ENCODE results near the gene TBX15.

DNA sequence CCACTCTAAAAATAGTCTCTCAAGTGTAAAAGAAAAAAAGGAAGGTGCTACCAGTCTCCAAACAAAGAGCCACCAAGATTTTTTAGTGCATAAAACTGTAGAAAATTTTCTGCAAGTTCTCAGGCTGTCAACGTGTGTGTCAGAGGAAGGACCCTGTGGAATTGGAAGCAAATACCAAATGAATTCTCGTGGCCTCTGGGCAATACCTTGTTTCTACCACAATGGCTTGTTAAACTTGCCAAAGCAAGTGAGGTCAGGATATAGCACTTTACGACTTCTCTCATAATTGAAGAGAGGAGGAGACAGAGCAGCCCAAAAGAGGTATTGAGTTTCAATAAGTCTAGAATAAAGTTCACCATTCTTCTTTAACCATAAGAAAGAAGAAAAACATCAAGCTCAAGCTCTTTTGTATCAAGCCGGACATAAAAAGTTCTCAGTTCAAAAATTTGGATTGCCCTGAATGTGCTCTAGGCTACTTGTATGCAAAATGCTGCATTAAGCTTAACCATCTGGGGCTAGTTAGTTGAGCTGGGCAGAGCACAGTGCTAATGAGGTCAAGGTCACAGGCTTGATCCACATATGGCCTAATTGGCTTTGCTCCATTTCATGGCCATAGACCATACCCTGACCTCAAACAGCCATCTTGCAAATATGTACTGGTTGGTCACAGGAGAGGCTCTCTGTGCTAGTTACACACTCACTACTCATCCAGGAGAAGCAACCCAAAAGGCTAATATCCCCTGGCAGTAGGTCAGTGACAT lies 60.5 kb downstream of the TBX15 start:
- TF ChIP-seq, protein P1, sequence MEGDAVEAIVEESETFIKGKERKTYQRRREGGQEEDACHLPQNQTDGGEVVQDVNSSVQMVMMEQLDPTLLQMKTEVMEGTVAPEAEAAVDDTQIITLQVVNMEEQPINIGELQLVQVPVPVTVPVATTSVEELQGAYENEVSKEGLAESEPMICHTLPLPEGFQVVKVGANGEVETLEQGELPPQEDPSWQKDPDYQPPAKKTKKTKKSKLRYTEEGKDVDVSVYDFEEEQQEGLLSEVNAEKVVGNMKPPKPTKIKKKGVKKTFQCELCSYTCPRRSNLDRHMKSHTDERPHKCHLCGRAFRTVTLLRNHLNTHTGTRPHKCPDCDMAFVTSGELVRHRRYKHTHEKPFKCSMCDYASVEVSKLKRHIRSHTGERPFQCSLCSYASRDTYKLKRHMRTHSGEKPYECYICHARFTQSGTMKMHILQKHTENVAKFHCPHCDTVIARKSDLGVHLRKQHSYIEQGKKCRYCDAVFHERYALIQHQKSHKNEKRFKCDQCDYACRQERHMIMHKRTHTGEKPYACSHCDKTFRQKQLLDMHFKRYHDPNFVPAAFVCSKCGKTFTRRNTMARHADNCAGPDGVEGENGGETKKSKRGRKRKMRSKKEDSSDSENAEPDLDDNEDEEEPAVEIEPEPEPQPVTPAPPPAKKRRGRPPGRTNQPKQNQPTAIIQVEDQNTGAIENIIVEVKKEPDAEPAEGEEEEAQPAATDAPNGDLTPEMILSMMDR (optimal IDR thresholded peaks at IDR 0.05 in 1 of 3, IDR thresholded peaks at IDR 0.05 in 1 of 3, conservative IDR thresholded peaks at IDR 0.05 in 1 of 3; ENCODE audit: extremely low read depth in 1 of 3, insufficient read depth in 2 of 3, low read length in 3 of 3): no peak
- TF ChIP-seq EZH2 (IDR thresholded peaks at IDR 0.05; ENCODE audit: low read length): no peak
